H1 (cell line): ENCODE measurements around the gene KCTD10. TPM values are rescaled to one million over a fixed set of nuclear protein-coding genes. Genes with fewer than 3 reads are reported as not detected.

Source experiments
- CTCF ChIA-PET: fragments of 300-600 bp; sonication (Branson Sonifier 250); formaldehyde crosslinking; loops from one replicate; lab custom pipeline; 2021; ENCODE audit not compliant: partially characterized antibody; lab: Charles Lee
- POLR2A ChIA-PET: fragments of 300-600 bp; sonication (Branson Sonifier 250); formaldehyde crosslinking; loops from one replicate; lab custom pipeline; 2021; ENCODE audit warnings: inconsistent platforms; ENCODE audit not compliant: partially characterized antibody; lab: Charles Lee
- DNase-seq, 2 experiments: peaks; one replicate each; pipeline versions ENCODE4 v3.0.0 to v3.0.0-alpha.2; 2010 to 2022; ENCODE audit warnings: low spot score in 2 of 2, low read depth in 1 of 2, mixed read lengths in 1 of 2
- FAIRE-seq: peaks from 2 replicates; lab custom pipeline; 2011; peaks lifted over from hg19 to GRCh38; lab: Jason Lieb, UNC
- H2AFZ ChIP-seq: 2 replicates; pipeline ENCODE4 v1.8.1; 2012; ENCODE audit warnings: low read length, inconsistent platforms
- H2AK5ac ChIP-seq: 2 replicates; pipeline ENCODE4 v1.6.1; 2013; ENCODE audit warnings: low read depth, low read length
- H2BK120ac ChIP-seq: replicated peaks from 2 replicates; pipeline ENCODE3; 2013; ENCODE audit warnings: low read depth, low read length, inconsistent platforms
- H2BK12ac ChIP-seq: 2 replicates; pipeline ENCODE4 v1.6.1; 2013; ENCODE audit warnings: low read depth, low read length
- H2BK15ac ChIP-seq: 2 replicates; pipeline ENCODE4 v1.6.1; 2013; ENCODE audit warnings: low read length
- H2BK20ac ChIP-seq: 2 replicates; pipeline ENCODE4 v1.6.1; 2013; ENCODE audit warnings: low read length
- H2BK5ac ChIP-seq: 2 replicates; pipeline ENCODE4 v1.6.1; 2013; ENCODE audit warnings: low read depth, low read length
- H3K14ac ChIP-seq: 2 replicates; pipeline ENCODE4 v1.6.1; 2013; ENCODE audit warnings: inconsistent platforms; ENCODE audit not compliant: insufficient read length
- H3K18ac ChIP-seq: 2 replicates; pipeline ENCODE4 v1.6.1; 2013; ENCODE audit warnings: low read length; ENCODE audit errors: extremely low read depth
- H3K23ac ChIP-seq: 2 replicates; pipeline ENCODE4 v1.6.1; 2013; ENCODE audit warnings: inconsistent platforms; ENCODE audit not compliant: insufficient read length
- H3K23me2 ChIP-seq: 2 replicates; pipeline ENCODE4 v1.6.1; 2013; ENCODE audit warnings: low read depth, low read length
- H3K27ac ChIP-seq: 2 replicates; pipeline ENCODE4 v1.6.1; 2011; ENCODE audit warnings: low read depth, low read length, inconsistent platforms
- H3K27me3 ChIP-seq, 4 experiments: replicated peaks in 1 of 4; 1 replicate in 1 of 4; 2 replicates in 3 of 4; pipeline versions ENCODE4 v1.6.1 to v1.8.1; 2011 to 2013; ENCODE audit warnings: low read length in 3 of 4, mild to moderate bottlenecking in 3 of 4, inconsistent platforms in 2 of 4, mixed read lengths in 2 of 4, moderate library complexity in 1 of 4; ENCODE audit not compliant: control insufficient read depth in 3 of 4, insufficient read depth in 3 of 4; ENCODE audit errors: extremely low read depth in 1 of 4
- H3K36me3 ChIP-seq, 4 experiments: 2 replicates each; pipeline versions ENCODE4 v1.6.1 to v1.8.1; 2011 to 2013; ENCODE audit warnings: mild to moderate bottlenecking in 4 of 4, low read length in 3 of 4, moderate library complexity in 2 of 4, control low read depth in 1 of 4, inconsistent platforms in 1 of 4; ENCODE audit not compliant: insufficient read depth in 4 of 4, control insufficient read depth in 2 of 4
- H3K4ac ChIP-seq: replicated peaks from 2 replicates; pipeline ENCODE3; 2013; ENCODE audit warnings: low read length, low read depth, mixed read lengths, inconsistent platforms; ENCODE audit not compliant: insufficient read length
- H3K4me1 ChIP-seq, 4 experiments: replicated peaks in 1 of 4; 1 replicate in 1 of 4; 2 replicates in 3 of 4; pipeline versions ENCODE4 v1.6.1 to v1.8.1; 2011 to 2013; ENCODE audit warnings: low read length in 3 of 4, inconsistent platforms in 2 of 4, mixed read lengths in 1 of 4; ENCODE audit not compliant: insufficient read depth in 4 of 4, control insufficient read depth in 3 of 4
- H3K4me2 ChIP-seq, 2 experiments: 2 replicates each; pipeline versions ENCODE4 v1.6.1 to v1.8.1; 2011 to 2013; ENCODE audit warnings: low read depth in 2 of 2, low read length in 2 of 2, control low read depth in 1 of 2, inconsistent platforms in 1 of 2, mild to moderate bottlenecking in 1 of 2; ENCODE audit not compliant: insufficient read depth in 1 of 2
- H3K4me3 ChIP-seq, 4 experiments: fragments of 200-600, 300-600 bp in 1 of 4; sonication (generic), shearing (Covaris generic), sonication (Bioruptor Twin) in 1 of 4; 2 replicates each; pipeline versions ENCODE4 v1.5.1 to v1.8.1; 2011 to 2016; ENCODE audit warnings: low read length in 4 of 4, low read depth in 3 of 4, control low read depth in 2 of 4, inconsistent platforms in 2 of 4, mild to moderate bottlenecking in 2 of 4, mixed read lengths in 1 of 4, moderate library complexity in 1 of 4; ENCODE audit not compliant: insufficient read depth in 2 of 4; ENCODE audit errors: extremely low read depth in 1 of 4
- H3K56ac ChIP-seq: replicated peaks from 2 replicates; pipeline ENCODE3; 2013; ENCODE audit warnings: low read depth, mild to moderate bottlenecking, mixed read lengths, low read length, inconsistent platforms; ENCODE audit not compliant: insufficient read length
- H3K79me1 ChIP-seq: 2 replicates; pipeline ENCODE4 v1.6.1; 2013; ENCODE audit warnings: low read depth, low read length, control low read depth
- H3K79me2 ChIP-seq, 2 experiments: 2 replicates each; pipeline versions ENCODE4 v1.6.1 to v1.8.1; 2012 to 2013; ENCODE audit warnings: low read length in 2 of 2, mild to moderate bottlenecking in 2 of 2, inconsistent platforms in 1 of 2; ENCODE audit not compliant: insufficient read depth in 2 of 2, control insufficient read depth in 1 of 2
- H3K9ac ChIP-seq, 4 experiments: replicated peaks in 1 of 4; 1 replicate in 1 of 4; 2 replicates in 3 of 4; pipeline versions ENCODE4 v1.6.1 to v1.8.1; 2011 to 2013; ENCODE audit warnings: low read depth in 3 of 4, low read length in 3 of 4, control low read depth in 2 of 4, mild to moderate bottlenecking in 2 of 4, moderate library complexity in 2 of 4, inconsistent platforms in 1 of 4; ENCODE audit errors: extremely low read depth in 1 of 4
- H3K9me3 ChIP-seq, 2 experiments: 2 replicates each; pipeline versions ENCODE4 v1.6.1 to v1.8.1; 2012 to 2013; ENCODE audit warnings: mild to moderate bottlenecking in 2 of 2, moderate library complexity in 2 of 2, control low read depth in 1 of 2, inconsistent platforms in 1 of 2, low read depth in 1 of 2, low read length in 1 of 2, mixed read lengths in 1 of 2; ENCODE audit not compliant: insufficient read depth in 2 of 2
- H4K20me1 ChIP-seq, 2 experiments: replicated peaks in 1 of 2; 2 replicates each; pipeline versions ENCODE3 to v1.8.1; 2011 to 2013; ENCODE audit warnings: inconsistent platforms in 2 of 2, low read length in 2 of 2, mild to moderate bottlenecking in 1 of 2; ENCODE audit not compliant: insufficient read depth in 2 of 2, control insufficient read depth in 1 of 2
- H4K5ac ChIP-seq: 2 replicates; pipeline ENCODE4 v1.6.1; 2013; ENCODE audit warnings: low read length, low read depth, mixed read lengths, inconsistent platforms; ENCODE audit not compliant: insufficient read length
- H4K8ac ChIP-seq: 2 replicates; pipeline ENCODE4 v1.8.0; 2013; ENCODE audit warnings: mild to moderate bottlenecking, moderate library complexity, low read length, inconsistent platforms; ENCODE audit not compliant: insufficient read depth; ENCODE audit errors: extremely low read depth
- H4K91ac ChIP-seq: replicated peaks from 2 replicates; pipeline ENCODE3; 2013; ENCODE audit warnings: low read length, mixed read lengths, inconsistent platforms; ENCODE audit not compliant: insufficient read length
- CBX8 ChIP-seq: fragments of 300-800, 300-1000 bp; sonication (generic); IDR thresholded peaks from 2 replicates; pipeline ENCODE4 v1.7.1; 2016; ENCODE audit warnings: low read depth, low read length, borderline replicate concordance
- CTCF ChIP-seq, 3 experiments: IDR thresholded peaks; 1 replicate in 2 of 3; 2 replicates in 1 of 3; pipeline versions ENCODE4 v1.5.1 to v1.6.1; 2011; ENCODE audit warnings: low read length in 3 of 3, mild to moderate bottlenecking in 3 of 3, inconsistent platforms in 2 of 3, low read depth in 1 of 3, moderate library complexity in 1 of 3; ENCODE audit not compliant: insufficient read depth in 1 of 3; ENCODE audit errors: control extremely low read depth in 1 of 3
- EZH2 ChIP-seq: fragments of 200-600 bp; sonication (generic); IDR thresholded peaks from 2 replicates; pipeline ENCODE4 v1.7.1; 2012; ENCODE audit warnings: low read depth, mild to moderate bottlenecking, moderate library complexity, low read length, inconsistent platforms; ENCODE audit not compliant: severe bottlenecking
- JUN ChIP-seq: IDR thresholded peaks from 2 replicates; pipeline ENCODE4 v1.6.1; 2011; ENCODE audit warnings: low read depth, mild to moderate bottlenecking, improper control_type of control experiment, low read length
- KDM4A ChIP-seq: IDR thresholded peaks from one replicate; pipeline ENCODE4 v1.7.1; 2012; ENCODE audit warnings: low read depth, mild to moderate bottlenecking, moderate library complexity, low read length, inconsistent platforms; ENCODE audit not compliant: severe bottlenecking
- RXRA ChIP-seq: IDR thresholded peaks from 2 replicates; pipeline ENCODE4 v1.6.1; 2011; ENCODE audit warnings: low read depth, mild to moderate bottlenecking, low read length, moderate library complexity; ENCODE audit not compliant: insufficient read depth
- WGBS, 2 experiments: shearing (Covaris generic) in 1 of 2; methylation state at CpG; one replicate each; pipeline versions ENCODE4 v1.1.6 to v1.1.7; 2013 to 2015; ENCODE audit warnings: low lambda C conversion rate in 2 of 2, mixed read lengths in 2 of 2, inconsistent platforms in 1 of 2, low coverage in 1 of 2, missing lambda C conversion rate in 1 of 2; ENCODE audit not compliant: insufficient replicate concordance in 2 of 2, insufficient coverage in 1 of 2, insufficient read length in 1 of 2; ENCODE audit errors: extremely low coverage in 1 of 2, missing lambda C conversion rate in 1 of 2; 5-methylcytosine and 5-hydroxymethylcytosine counted together
- polyA plus RNA-seq, 7 experiments: library from polyadenylated mRNA; depleted of rRNA in 3 of 7; stranded (reverse) in 5 of 7; unstranded in 2 of 7; fragments of >200 nt in 5 of 7; fragments of 200-250 nt in 2 of 7; gene quantifications; 1 replicate in 5 of 7; 2 replicates in 1 of 7; 4 replicates in 1 of 7; pipeline versions ENCODE4 v1.2.1 to v1.2.3, GENCODE V29; 2011 to 2013; ENCODE audit warnings: missing spikeins in 2 of 7, mixed read lengths in 2 of 7
- total RNA-seq: library from RNA; stranded (reverse); fragmentation: NEBNext Ultra II Directional; extraction: Animal tissue kit (Norgen Biotek cat#: 25700); gene quantifications from 2 replicates; pipeline ENCODE4 v1.2.1, GENCODE V29; 2021
- TF ChIP-seq, protein P1 (sequence below): IDR thresholded peaks from 2 replicates; pipeline ENCODE4 v1.6.1; 2012; ENCODE audit warnings: inconsistent platforms

Gene KCTD10
- total and polyA plus RNA-seq, 2 of the 8 experiments (the other 6 are each of a cell fraction or from before 2014, with no cell fraction given): 45.3 to 52.4 TPM

DNA sequence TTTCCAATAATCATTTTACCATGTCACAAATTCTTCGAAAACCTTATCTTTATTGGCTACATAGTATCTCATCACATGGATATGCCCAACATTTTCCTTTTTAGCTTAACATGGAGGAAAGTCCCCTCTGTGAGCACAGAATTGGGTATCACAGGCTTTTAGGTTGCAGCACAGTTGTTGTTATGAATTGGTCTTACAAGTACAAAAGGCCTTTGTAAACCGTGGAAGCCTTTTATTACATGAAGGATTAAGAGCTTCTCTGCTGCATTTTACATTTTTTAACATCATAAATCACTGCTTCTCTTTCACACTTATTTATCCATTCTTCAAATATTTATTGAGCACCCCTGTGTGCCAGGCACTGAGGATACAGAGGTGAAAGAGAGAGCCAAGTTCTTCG is 26.5 kb upstream of the KCTD10 start:
- ChIA-PET CTCF (interaction anchor here (1.0 to 4.8 kb wide), 2 partner anchors 15 to 19 kb away, joined by 3 to 29 read pairs; no protein-coding TSS in a partner anchor), POLR2A (interaction anchor here (0.6 kb wide), 1 partner anchor 889 kb away, joined by 4 read pairs; no protein-coding TSS in a partner anchor)
- 88% methylated on average over 3 of the region's 3 CpGs; no CpG with 5 or more reads in 1 of the 2 experiments for WGBS, 2 experiments

More for the DNA sequence above, 26.5 kb upstream of the KCTD10 start:
- Histone ChIP-seq H4K5ac (no peak overlapping the region), H2BK12ac (no peak overlapping the region), H2BK120ac (no peak overlapping the region), H3K27me3 (no peaks in the 10 kb centered on the region), H3K23me2 (no peaks in the 10 kb centered on the region), H2BK20ac (no peak overlapping the region), H3K4me3 (no peak overlapping the region), H2AK5ac (no peak overlapping the region), H4K91ac (no peak overlapping the region), H3K79me1 (no peaks in the 10 kb centered on the region), H3K79me2 (no peaks in the 10 kb centered on the region), H3K36me3 (peaks cover 2 to 39% (median 22%) of the 10 kb centered on the region in 4 experiments), H3K4me1 (no peaks in the 10 kb centered on the region), H3K27ac (no peak overlapping the region), H3K4ac (no peak overlapping the region), H4K8ac (no peak overlapping the region), H3K4me2 (no peak overlapping the region), H3K56ac (peak overlapping the region; percentile 32), H3K18ac (no peak overlapping the region), H2BK15ac (no peak overlapping the region), H2AFZ (no peak overlapping the region), H3K9me3 (no peaks in the 10 kb centered on the region), H4K20me1 (no peaks in the 10 kb centered on the region), H3K14ac (no peak overlapping the region), H3K9ac (no peak overlapping the region), H3K23ac (no peak overlapping the region), H2BK5ac (no peak overlapping the region)
- no peak for FAIRE-seq
- DNase-seq: no peak
- TF ChIP-seq KDM4A (no peak), CBX8 (no peak), RXRA (no peak), CTCF (IDR thresholded peaks at IDR 0.05; ENCODE audit: control extremely low read depth in 1 of 3, insufficient read depth in 1 of 3, low read depth in 1 of 3, low read length in 3 of 3) (no peak), EZH2 (no peak), JUN (no peak)
- TF ChIP-seq, protein P1, sequence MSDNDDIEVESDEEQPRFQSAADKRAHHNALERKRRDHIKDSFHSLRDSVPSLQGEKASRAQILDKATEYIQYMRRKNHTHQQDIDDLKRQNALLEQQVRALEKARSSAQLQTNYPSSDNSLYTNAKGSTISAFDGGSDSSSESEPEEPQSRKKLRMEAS: no peak
